ENCODE measurements around the gene SNF8. TPM values are rescaled to one million over a fixed set of nuclear protein-coding genes. Genes with fewer than 3 reads are reported as not detected.
A peak's percentile ranks its signal among the peaks of the same experiment; 100 is the strongest.

Gene SNF8
- polyA plus RNA-seq, 1 donor from 2014 or later, result 171 TPM

GRCh38 chr17:48910370-48910769 is 34.3 kb downstream of the SNF8 start:
- TF ChIP-seq SMC3 (conservative IDR thresholded peaks at IDR 0.05; ENCODE audit: poor library complexity), result no peak
- TF ChIP-seq TAF1 (IDR thresholded peaks at IDR 0.05; ENCODE audit: low read depth), result no peak
- Histone ChIP-seq H3F3A (ENCODE audit: insufficient read depth, low read length, poor library complexity, severe bottlenecking) (no peaks in the 10 kb centered on the region), H3K27ac (ENCODE audit: low read length) (no peak overlapping the region), H3K9ac (ENCODE audit: low read length) (no peak overlapping the region), H3K27me3 (ENCODE audit: insufficient read depth, low read depth, low read length) (no peaks in the 10 kb centered on the region), H3K4me3 (ENCODE audit: low read length) (peak overlapping the region; percentile 72), H3K9me3 (ENCODE audit: low read length) (no peaks in the 10 kb centered on the region), H2AFZ (ENCODE audit: low read depth, low read length) (no peak overlapping the region), H3K4me2 (ENCODE audit: low read length) (peak overlapping the region; percentile 6), H3K9me2 (ENCODE audit: insufficient read depth, low read length) (no peaks in the 10 kb centered on the region), H4K20me1 (ENCODE audit: insufficient read depth) (no peaks in the 10 kb centered on the region), H3K79me2 (replicated peaks; ENCODE audit: insufficient read depth, low read length) (peaks cover 40% of the 10 kb centered on the region), H3K36me3 (ENCODE audit: insufficient read depth, low read length) (no peaks in the 10 kb centered on the region)

GRCh38 chr17:48909783-48910182 is 34.9 kb downstream of the SNF8 start:
- Histone ChIP-seq H3K9me2 (ENCODE audit: insufficient read depth, low read length) (no peaks in the 10 kb centered on the region), H3K27me3 (ENCODE audit: insufficient read depth, low read depth, low read length) (no peaks in the 10 kb centered on the region), H3K27ac (ENCODE audit: low read length) (no peak overlapping the region), H3K79me2 (replicated peaks; ENCODE audit: insufficient read depth, low read length) (peaks cover 40% of the 10 kb centered on the region), H3K4me2 (ENCODE audit: low read length) (peak overlapping the region; percentile 35), H3F3A (ENCODE audit: insufficient read depth, low read length, poor library complexity, severe bottlenecking) (no peaks in the 10 kb centered on the region), H2AFZ (ENCODE audit: low read depth, low read length) (no peak overlapping the region), H3K9me3 (ENCODE audit: low read length) (no peaks in the 10 kb centered on the region), H4K20me1 (ENCODE audit: insufficient read depth) (no peaks in the 10 kb centered on the region), H3K4me3 (ENCODE audit: low read length) (peak overlapping the region; percentile 72), H3K9ac (ENCODE audit: low read length) (peak overlapping the region; percentile 92), H3K36me3 (ENCODE audit: insufficient read depth, low read length) (no peaks in the 10 kb centered on the region)
- TF ChIP-seq RAD21 (conservative IDR thresholded peaks at IDR 0.05) (no peak), EZH2 (IDR thresholded peaks at IDR 0.05; ENCODE audit: borderline replicate concordance, insufficient read depth, low read length, poor library complexity, severe bottlenecking) (no peak), TAF1 (IDR thresholded peaks at IDR 0.05; ENCODE audit: low read depth) (no peak), CTCF (IDR thresholded peaks at IDR 0.05; ENCODE audit: poor library complexity, severe bottlenecking) (no peak), REST (IDR thresholded peaks at IDR 0.05; ENCODE audit: borderline replicate concordance) (no peak), EP300 (conservative IDR thresholded peaks at IDR 0.05; ENCODE audit: poor library complexity, severe bottlenecking) (no peak), POLR2AphosphoS5 (IDR thresholded peaks at IDR 0.05) (no peak), MXI1 (conservative IDR thresholded peaks at IDR 0.05; ENCODE audit: poor library complexity, severe bottlenecking) (no peak), SMC3 (conservative IDR thresholded peaks at IDR 0.05; ENCODE audit: poor library complexity) (no peak)
